Measurements from ENCODE around the gene ADIPOR2. TPM values are rescaled to one million over a fixed set of nuclear protein-coding genes. Genes with fewer than 3 reads are reported as not detected.
"Not testable (repeated sequence)": the region's sequence is repeated elsewhere in the genome, so short reads cannot be mapped to it uniquely, and the experiment has no call there.

ADIPOR2 gene
- total RNA-seq, 1 donor from 2014 or later, result 64.2 TPM

DNA sequence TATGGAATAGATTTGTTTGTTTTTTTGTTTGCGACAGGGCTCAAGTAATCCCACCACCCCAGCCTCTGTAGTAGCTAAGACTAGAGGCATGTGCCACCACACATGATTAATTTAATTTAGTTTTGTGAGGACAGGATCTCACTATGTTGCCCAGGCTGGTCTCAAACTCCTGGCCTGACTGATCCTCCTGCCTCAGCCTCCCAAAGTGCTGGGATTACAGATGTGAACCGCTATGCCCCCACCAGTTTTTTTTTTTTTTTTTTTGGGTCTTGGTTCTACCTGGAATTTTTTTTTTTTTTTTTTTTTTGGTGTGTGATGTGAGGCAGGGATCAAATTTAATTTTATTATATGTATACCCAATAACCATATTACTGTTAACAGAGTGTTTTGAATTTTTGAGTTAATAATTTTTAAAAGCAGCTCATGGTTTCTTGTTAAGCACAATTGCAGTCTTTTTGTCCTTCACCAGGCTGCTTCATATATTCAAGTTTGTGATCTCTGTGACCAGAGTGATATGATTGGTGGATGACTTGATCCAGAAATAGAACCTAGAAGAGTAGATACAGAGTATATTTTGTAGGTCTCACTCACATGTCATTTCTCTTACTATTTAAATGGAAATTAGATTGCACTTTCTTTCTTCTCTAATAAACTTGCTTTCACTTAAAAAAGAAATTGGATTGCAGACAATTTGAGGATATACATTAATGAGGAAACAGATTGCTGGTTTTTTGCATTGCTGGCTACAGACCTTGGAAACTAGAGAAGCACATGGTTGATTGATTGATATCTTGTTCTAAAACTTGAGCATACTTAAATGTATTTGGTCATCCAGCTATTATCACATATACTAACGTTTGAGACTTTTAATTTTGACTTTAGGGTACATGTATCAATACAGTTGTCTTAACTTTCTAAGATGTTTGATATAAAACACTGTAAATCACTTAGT, 13.2 kb downstream of the ADIPOR2 start:
- no peak for DNase-seq (ENCODE audit: low spot score)

DNA sequence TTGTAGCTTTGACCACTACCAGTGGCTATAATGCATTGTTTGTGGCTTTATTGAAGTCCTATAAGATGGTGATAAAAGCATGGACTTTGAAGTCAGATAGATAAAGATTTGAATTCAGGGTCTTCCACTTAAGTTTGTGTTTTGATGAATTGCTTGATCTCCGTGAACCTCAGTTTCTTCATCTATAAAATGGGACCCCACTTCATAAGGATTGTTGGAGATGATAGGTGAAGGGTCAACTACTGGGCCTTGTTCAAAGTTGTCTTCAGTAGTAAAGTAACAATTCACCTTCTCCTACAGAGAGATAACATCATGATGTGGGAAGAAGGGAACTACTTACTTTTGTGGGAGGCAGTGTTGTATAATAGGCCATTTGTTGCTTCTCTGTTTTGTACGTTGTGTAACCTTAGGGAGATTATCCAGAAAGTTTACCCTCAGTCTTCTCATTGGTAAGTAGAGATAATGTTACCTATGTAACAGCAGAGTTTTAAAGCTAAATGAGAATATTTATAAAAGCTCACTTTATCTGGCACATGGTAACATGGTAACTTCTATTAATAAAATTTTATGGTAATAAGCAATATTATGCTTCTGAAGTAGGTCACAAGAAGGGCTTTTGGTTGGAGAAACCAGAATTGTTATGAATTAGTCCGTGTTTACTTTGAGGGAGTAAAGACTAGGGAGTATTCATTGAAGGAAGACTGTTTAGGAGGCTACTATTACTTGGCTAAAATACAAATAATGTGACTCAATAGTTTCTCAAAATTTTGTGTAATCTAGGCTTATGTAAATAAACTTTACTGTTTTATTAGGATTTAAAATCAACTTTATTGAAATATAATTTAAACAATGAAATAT, 15.1 kb downstream of the ADIPOR2 start:
- no peak for DNase-seq (ENCODE audit: low spot score)

DNA sequence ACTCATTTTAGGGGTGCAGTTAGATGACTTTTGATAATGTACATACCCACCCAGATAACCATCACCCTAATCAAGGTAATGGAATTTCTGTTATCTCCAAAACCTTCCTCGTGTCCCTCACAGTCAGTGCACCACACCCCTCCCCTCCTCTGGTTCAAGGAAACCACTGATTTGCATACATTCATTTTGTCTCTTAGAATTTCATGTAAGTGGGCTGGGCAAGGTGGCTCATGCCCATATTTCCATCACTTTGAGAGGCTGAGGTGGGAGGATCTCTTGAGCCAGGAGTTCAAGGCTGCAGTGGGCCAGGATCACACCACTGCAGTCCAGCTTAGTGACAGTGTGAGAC, 15.7 kb downstream of the ADIPOR2 start:
- DNase-seq (ENCODE audit: low spot score), result no peak

DNA sequence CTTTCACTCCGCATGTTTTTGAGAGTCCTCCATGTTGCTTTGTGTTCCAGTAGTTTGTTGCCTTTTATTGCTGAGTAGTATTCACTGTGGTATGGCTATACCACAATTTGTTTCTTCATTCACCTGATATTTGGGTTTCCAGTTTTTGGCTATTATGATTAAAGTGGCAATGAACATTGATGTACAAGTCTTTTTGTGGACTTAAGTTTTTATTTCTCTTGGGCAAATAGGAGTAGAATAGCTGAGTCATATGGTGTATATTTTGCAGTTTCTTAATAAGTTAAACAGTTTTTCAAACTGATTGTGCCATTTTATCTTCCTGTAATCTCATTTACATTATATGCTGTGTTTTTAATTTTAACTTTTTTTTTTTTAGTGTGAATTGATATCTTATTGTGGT, 16.2 kb downstream of the ADIPOR2 start:
- no peak for DNase-seq (ENCODE audit: low spot score)

DNA sequence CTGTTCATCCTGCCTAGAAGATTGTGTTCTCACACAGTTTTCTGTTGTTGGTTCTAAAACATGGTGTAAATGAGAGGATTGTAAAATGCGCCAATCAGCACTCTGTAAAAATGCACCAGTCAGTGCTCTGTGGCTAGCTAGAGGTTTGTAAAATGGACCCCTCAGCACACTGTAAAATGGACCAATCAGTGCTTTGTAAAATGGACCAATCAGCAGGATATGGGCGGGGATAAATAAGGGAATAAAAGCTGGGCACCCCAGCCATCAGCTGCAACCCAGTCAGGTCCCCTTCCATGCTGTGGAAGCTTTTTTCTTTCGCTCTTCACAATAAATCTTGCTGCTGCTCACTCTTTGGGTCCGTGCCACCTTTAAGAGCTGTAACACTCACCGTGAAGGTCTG, 19.1 kb downstream of the ADIPOR2 start:
- DNase-seq (ENCODE audit: low spot score), result not testable (repeated sequence)

DNA sequence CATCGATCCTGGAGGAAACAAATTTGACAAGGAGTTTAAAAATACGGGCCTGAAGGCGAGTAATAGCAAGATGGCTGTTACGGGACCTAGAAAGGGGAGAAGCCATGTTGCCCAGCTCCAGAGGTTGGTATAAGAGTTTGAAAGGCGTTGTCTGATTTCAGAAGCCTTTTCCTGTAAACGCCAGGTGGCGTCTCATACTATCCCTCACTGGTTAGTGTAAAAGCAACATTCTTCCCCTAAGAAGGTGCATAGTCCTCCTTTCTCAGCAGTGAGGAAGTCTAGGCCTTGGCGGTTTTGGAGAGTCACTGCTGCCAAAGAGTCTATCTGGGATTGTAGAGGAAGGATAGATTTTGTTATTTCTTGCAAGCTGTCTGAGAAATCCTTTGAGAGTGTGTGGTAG, 20.0 kb downstream of the ADIPOR2 start:
- DNase-seq (ENCODE audit: low spot score), result not testable (repeated sequence)

DNA sequence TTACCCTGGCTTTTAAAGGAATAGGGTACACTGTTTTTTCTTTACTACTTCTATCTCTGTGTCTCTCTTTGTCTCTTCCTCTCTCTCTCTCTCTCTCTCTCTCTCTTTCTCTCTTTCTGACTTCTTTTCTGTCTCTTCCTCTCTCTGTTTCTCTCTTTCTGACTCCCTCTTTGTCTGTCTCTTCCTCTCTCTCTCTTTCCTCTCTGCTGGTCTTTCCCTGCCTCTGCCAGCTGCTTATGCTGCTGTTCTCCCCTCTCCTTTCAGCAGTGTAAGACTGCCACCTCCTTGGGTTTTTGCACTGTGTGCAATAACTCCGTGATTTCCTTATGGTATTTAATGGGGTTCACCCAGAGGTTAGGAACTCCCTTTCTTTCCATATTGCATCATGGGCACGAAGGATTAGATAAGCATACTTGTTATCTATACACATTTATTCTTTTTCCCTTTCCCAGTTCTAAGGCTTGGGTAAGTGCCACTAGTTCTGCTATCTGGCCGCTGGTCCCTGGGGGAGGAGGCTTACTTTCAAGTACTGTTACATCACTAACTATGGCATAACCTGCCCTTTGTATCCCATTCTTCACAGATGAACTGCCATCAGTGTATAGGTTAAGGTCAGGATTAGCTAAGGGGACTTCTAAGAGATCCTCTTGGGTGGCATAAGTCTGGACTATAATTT, 20.8 kb downstream of the ADIPOR2 start:
- not testable (repeated sequence) for DNase-seq (ENCODE audit: low spot score)

DNA sequence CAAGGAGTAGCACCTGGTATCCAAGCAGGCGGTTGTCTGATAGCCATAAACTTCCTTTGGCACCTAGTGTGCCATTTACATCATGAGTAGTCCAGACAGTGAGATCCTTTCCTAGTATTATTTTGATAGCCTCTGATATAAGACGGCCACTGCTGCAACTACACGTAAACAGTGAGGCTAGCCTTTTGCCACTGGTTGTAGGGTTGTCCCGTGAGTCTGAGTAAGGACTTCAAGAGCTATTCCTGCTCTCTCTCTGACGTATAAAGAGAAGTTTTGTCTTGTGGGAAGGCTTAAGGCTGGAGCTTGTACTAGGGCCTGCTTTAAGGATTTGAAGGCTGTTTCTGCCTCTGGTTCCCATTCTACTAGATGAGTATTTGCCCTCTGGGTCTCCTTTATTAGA, 21.4 kb downstream of the ADIPOR2 start:
- DNase-seq (ENCODE audit: low spot score), result not testable (repeated sequence)

DNA sequence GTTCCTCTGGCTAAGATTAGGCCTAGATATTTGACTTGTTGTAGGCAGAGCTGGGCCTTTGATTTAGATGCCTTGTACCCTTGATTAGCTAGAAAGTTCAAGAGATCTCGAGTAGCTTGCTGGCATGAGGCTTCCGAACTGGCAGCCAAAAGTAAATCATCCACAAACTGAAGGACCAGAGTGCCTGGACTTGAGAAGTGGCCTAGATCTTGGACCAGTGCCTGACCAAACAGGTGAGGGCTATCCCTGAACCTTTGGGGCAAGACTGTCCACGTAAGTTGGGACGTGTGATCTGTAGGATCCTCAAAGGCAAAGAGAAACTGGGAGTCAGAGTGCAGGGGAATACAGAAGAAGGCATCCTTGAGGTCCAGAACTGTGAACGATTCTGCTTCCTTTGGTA, 22.0 kb downstream of the ADIPOR2 start:
- DNase-seq (ENCODE audit: low spot score), result not testable (repeated sequence)

DNA sequence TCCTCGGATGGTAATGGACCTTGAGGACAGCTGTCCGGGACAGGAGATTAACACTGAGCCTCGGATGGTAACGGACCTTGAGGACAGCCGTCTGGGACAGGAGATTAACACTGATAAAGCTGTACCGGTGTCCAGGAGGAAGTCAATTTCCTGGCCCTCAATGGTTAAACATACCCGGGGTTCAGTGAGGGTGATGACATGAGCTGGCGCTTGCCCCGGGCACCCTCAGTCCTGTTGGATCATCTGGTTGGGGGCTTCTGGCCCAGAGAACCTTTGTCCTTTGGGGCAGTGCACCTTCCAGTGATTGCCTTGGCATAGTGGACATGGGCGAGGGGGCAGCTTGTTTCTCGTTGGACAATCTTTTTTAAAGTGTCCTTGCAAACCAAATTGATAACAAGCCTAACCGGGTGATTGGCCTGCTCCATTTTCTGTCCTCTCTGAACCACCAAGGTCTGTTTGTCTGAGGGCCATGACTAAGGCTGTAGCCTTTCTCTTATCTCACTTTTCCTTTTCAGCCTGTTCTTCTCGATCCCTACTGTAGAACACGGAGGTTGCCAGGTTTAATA, 23.0 kb downstream of the ADIPOR2 start:
- DNase-seq (ENCODE audit: low spot score), result not testable (repeated sequence)

DNA sequence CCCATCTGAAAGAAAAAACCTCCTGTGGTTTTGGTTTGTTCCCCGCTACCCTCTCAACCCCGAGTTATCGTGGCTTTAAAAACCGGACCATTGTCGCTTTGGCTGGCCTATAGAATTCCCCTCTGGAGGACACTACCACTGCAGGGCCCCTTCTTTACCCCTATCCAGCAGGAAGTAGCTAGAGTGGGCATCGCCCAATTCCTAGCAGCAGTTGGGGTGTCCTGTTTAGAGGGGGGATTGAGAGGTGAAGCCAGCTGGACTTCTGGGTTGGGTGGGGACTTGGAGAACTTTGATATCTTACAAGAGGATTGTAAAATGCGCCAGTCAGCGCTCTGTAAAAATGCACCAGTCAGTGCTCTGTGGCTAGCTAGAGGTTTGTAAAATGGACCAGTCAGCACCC, 24.6 kb downstream of the ADIPOR2 start:
- not testable (repeated sequence) for DNase-seq (ENCODE audit: low spot score)

DNA sequence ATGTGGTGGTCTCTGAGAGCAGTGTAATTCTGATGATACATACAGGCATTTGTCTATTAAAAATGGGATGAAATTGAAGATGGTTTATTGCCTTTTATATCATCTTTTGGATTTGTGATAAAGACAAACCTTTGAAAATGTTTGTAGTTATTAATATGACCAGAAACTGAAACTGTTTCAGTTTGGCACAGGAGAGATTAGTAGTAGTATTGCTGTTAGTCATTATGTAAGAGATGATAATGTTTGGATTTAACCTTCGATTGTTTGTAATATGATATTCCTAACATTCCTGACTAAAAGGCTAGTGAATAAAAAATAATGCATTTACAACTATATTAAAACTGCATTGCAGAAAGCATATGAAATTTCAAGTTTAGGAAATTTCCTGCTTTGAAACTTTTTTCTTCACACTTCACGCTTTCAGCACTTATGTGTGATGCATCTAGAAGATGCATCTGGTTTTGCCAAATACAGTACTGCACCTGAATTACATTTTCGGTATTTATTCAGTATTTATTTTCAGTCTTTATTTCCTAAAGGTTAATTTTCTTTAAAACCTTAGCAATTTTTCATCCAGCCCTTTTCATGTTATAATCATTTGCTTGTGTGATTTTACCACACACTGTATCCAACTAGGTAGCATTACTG, 25.5 kb downstream of the ADIPOR2 start:
- no peak for DNase-seq (ENCODE audit: low spot score)

DNA sequence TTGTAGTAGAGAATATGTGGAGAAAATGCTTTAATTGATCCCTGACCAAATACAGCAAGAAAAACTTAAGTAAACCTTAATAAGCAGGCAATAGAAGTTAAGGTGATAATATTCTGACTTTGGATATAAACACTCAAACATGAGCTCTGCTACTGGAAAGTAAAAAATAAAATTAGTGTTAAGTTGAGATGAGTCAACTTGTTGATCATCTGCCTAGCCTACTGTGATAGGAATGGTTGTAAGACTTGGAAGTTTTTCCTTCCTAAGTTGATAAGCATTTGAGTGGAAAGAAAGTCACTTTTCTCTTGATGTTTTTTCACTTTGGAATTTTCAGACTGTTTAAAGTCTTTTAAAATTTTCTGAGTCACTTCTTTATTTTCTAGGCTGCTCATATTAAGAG, 26.0 kb downstream of the ADIPOR2 start:
- no peak for DNase-seq (ENCODE audit: low spot score)

DNA sequence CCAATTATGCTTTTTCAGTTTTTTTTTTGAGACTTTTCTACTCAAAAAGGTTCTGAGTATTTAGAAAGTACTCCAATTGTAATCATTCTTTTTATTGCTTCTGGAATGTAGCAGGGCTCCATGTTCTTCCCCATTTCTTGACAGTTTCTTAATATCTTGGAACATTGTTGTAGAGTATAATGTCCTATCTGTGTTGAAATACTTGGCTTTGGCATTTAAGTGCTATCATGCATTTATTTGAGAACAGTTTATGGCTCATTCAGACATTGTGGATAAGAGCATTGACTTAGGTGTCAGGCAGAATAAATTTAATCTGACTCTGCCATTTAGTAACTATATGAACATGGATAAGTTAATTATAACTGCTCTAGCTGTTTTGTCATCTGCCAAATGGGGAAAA, 28.3 kb downstream of the ADIPOR2 start:
- no peak for DNase-seq (ENCODE audit: low spot score)

DNA sequence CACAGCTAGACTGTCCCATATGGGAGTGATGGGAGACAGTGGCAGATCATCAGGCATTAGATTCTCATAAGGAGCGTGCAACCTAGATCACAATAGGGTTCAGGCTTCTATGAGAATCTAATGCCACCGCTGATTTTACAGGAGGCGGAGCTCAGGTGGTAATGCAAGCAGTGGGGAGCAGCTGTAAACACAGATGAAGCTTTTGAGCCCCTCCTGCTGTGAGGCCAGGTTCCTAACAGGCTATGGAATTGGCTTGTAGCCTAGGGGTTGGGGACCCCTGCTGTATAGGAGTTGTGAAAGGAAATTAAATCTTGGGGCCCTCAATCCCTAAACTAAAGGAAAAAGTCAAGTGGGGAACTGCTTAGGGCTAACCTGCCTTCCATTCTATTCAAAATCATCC, 29.6 kb downstream of the ADIPOR2 start:
- DNase-seq (ENCODE audit: low spot score), result no peak

DNA sequence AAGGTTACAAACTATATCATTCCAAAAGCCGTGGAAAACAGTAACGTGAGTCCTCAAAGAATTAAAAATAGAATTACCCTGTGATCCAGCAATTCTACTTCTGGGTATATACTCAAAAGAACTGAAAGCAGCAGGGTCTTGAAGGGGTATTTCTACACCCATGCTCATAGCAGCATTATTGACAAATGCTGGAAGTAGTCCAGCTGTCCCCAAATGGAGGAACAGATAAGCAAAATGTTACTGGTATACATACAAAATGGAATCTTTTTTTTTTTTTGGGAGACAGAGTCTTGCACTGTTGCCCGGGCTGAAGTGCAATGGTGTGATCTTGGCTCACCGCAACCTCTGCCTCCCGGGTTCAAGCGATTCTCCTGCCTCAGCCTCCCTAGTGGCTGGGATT, 32.9 kb downstream of the ADIPOR2 start:
- no peak for DNase-seq (ENCODE audit: low spot score)

DNA sequence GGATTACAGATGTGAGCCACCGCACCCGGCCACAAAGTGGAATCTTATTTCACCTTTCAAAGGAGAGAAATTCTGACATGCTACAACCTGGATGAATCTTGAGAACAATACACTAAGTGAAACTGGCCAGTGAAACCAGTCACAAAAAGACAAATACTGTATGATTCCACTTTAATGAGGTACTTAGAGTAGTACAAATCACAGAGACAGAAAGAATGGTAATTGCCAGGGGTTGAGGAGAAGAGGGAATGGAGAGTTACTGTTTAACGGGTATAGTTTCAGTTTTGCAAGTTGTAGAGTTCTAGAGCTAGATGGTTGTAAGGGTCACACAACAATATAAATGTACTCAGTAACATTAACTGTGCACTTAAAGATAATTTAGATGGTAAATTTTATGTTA, 33.4 kb downstream of the ADIPOR2 start:
- no peak for DNase-seq (ENCODE audit: low spot score)

DNA sequence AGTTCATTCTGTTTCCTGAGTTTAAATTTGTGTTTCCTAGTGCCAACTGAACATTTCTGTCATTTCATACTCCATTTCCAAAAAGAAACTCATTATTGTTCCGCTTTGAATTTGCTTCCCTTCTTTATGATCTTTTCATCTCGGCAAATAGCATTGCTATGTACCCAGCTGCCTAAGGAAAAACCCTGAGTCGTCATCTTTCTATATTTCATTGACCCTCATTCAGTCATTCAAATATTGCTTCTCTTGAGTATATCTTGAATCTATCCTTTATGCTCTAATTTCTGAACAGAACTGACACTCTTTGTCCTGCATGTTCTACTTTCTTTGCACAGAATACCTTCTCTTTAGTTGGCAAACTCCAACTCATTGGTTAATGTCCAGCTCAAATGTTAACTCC, 35.9 kb downstream of the ADIPOR2 start:
- DNase-seq (ENCODE audit: low spot score), result no peak

DNA sequence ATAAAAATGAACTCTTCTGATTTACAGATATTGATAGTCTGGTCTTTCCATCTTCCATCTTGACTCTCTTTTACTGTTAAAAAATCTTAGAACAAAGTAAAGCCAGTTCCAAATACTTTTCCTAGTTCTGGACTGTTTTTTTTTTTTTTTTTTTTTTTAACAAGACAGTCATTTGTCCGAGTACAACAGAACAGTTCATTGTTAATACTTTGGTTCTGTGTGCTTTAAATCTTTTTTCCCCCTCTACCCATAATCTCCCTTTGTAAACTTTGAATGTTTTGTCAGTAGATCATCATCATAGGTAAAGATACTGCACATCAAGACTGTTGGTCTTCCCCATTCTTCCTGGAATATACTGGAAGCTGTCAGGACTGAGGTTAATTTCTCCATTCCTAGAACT, 38.0 kb downstream of the ADIPOR2 start:
- DNase-seq (ENCODE audit: low spot score), result no peak

DNA sequence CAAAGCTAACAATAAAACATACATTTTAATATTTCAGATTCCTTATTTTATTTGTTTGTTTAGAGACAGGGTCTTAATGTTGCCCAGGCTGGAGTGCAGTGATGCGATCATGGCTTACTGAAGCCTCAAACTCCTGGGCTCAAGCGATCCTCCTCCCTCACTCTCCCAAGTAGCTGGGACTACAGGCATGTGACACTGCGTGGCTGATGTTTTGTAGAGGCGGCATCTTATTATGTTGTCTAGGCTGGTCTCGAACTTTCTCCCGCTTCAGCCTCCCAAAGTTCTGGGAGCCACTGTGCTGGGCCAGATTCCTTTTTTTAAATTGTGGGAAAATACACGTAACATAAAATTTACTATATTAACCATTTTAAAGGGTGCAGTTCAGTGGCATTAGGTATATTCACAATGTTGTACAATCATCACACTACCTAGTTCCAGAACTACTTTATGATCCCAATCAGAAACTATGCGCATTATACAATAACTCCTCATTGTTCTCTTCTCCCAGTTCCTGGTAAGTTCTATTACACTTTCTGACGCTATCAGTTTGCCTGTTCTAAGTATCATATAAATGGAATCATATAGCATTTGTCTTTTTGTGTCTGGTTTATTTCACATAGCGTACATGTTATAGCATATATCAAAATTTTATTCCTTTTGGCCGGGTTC, 40.3 kb downstream of the ADIPOR2 start:
- DNase-seq (ENCODE audit: low spot score), result no peak

DNA sequence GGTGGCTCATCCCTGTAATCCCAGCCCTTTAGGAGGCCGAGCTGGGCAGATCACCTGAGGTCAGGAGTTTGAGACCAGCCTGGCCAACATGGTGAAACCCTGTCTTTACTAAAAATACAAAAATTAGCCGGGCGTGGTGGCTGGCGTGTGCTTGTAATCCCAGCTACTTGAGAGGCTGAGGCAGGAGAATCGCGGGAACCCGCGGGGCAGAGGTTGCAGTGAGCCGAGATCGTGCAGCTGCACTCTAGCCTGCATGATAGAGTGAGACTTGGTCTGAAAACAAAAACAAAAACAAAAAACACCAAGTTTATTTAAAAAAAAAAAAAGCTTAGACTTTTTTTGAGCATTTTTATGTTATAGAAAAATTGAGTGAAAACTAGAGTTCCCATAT, 40.8 kb downstream of the ADIPOR2 start:
- not testable (repeated sequence) for DNase-seq (ENCODE audit: low spot score)

Data from mucosa of gallbladder (tissue), 1 donor.